B cell (primary cell): ENCODE measurements around the gene JMJD6.

Experiments
- EZH2 ChIP-seq: IDR thresholded peaks from 2 replicates; pipeline ENCODE4 v1.6.1; 2012; ENCODE audit warnings: borderline replicate concordance, low read depth, mild to moderate bottlenecking, moderate library complexity, low read length; ENCODE audit not compliant: insufficient read depth, poor library complexity, severe bottlenecking
- TF ChIP-seq, protein P1 (sequence below): fragments of 200-600 bp; IDR thresholded peaks from one replicate; pipeline ENCODE4 v1.8.0; 2022; ENCODE audit warnings: antibody characterized with exemption, mild to moderate bottlenecking

DNA sequence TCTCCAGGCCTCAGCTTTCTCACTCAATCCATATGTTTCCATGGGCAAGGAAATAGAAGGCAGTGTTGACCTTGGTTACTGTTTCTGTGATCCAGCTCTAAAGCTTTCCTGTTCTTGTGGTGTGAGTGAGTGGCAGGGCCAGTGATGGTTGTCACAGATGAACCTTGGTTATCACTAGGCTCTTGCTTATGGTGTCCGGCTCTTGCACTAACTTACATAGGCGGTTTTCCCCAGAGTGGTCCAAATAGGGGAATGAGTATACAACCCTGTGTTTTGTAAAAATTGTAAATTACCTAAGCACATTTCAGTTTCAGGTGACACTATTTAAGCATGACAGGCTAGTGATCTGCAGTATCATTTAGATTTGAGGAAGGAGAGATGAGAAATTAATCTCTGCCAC is 18.3 kb upstream of the JMJD6 start:
- TF ChIP-seq, protein P1, sequence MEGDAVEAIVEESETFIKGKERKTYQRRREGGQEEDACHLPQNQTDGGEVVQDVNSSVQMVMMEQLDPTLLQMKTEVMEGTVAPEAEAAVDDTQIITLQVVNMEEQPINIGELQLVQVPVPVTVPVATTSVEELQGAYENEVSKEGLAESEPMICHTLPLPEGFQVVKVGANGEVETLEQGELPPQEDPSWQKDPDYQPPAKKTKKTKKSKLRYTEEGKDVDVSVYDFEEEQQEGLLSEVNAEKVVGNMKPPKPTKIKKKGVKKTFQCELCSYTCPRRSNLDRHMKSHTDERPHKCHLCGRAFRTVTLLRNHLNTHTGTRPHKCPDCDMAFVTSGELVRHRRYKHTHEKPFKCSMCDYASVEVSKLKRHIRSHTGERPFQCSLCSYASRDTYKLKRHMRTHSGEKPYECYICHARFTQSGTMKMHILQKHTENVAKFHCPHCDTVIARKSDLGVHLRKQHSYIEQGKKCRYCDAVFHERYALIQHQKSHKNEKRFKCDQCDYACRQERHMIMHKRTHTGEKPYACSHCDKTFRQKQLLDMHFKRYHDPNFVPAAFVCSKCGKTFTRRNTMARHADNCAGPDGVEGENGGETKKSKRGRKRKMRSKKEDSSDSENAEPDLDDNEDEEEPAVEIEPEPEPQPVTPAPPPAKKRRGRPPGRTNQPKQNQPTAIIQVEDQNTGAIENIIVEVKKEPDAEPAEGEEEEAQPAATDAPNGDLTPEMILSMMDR, result no peak
- no peak for TF ChIP-seq EZH2
